NAMALWA (cell line): Measurements from ENCODE around the gene CCDC91.
"Not testable (repeated sequence)": the region's sequence is repeated elsewhere in the genome, so short reads cannot be mapped to it uniquely, and the experiment has no call there.

Experiments used
- DNase-seq: peaks from one replicate; pipeline ENCODE4 v3.0.0-alpha.2; 2015; ENCODE audit warnings: low spot score

CCDC91 gene

DNA sequence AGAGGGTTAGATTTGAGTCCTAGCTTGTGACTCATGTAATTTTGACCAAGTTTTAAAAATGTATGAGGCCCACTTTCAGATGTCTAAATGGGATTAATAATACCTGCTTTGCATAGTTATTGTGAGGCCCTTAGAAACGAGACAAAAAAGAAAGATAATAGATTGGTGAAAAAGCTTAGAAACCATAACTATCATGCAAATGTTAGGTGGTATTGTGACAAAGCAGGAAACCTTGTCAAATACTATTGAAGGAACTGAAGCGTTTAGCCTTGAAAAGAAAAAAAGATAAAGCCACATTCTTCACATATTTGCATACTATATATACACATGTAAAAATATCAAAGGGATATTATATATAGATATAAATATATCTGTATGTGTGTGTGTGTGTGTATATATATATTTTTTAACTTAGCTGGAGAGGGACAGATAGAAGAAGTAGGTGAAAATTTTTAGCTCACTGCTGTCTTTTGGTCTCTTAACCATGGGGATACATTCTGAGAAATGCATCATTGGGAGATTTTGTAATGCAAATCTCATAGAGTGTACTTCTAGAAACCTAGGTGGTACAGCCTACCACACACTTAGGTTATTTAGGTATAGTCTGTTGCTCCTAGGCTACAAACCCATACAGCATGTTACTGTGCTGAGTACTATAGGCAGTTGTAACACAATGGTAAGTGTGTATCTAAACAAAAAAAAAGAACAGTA, 270.3 kb downstream of the CCDC91 start:
- no peak for DNase-seq

DNA sequence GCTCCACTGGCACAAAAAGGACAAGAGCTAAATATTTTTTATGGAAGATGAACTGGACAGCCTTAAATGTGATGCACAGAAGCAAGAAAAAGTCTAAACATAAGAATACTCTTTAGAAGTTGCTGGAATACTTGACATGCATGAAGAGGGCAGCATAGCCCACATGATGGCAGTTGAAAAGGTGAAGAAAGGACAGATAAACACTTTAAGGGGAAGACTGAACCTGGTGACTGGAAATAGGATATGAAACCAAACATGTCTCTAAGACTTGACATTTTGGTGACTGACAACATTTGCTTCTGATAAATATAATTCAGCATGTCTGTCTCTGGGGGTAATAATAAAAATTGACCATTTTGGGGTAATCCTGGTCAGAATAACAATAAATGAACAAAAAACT, 273.1 kb downstream of the CCDC91 start:
- DNase-seq, result no peak

DNA sequence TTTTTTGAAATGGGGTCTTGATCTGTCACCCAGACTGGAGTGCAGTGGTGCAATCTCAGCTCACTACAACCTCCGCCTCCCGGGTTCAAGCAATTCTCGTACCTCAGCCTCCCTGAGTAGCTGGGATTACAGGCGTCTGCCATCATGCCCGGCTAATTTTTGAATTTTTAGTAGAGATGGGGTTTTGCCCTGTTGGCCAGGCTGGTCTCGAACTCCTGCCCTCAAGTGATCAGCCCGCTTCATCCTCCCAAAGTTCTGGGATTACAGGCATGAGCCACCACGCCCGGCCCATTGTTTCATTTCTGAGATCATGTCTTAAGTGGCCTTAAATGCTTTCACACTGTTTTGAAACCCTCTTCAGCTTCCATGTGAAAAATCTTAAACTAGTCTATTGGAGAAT, 281.5 kb downstream of the CCDC91 start:
- DNase-seq, result not testable (repeated sequence)

DNA sequence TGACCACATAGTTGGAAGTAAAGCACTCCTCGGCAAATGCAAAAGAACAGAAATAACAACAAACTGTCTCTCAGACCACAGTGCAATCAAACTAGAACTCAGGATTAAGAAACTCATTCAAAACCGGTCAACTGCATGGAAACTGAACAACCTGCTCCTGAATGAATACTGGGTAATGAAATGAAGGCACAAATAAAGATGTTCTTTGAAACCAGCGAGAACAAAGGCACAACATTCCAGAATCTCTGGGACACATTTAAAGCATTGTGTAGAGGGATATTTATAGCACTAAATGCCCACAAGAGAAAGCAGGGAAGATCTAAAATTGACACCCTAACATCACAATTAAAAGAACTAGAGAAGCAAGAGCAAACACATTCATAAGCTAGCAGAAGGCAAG, 285.9 kb downstream of the CCDC91 start:
- DNase-seq, result not testable (repeated sequence)

DNA sequence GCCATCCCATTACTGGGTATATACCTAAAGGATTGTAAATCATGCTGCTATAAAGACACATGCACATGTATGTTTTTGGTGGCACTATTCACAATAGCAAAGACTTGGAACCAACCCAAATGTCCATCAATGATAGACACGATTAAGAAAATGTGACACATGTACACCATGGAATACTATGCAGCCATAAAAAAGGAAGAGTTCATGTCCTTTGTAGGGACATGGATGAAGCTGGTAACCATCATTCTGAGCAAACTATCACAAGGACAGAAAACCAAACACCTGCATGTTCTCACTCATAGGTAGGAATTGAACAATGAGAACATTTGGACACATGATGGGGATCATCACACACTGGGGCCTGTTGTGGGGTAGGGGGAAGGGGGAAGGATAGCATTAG, 288.8 kb downstream of the CCDC91 start:
- DNase-seq, result not testable (repeated sequence)

DNA sequence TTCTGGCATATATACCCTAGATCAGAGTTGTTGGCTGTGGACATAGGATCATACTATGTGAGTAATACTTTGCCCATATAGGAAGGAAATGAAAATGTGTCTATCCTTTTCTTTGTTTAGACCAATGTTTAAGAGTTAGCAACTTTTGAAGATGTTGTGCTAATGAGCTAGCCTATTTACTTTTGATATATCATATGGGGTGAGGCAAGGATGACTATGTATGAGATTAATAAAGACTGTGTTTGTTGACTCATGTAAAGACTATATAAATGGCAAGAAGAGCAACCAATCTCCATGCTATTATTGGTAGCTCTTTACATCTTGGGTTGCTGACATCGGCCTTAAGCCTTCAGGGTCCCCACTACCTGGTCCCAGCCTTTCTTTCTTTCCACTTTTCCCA, 289.4 kb downstream of the CCDC91 start:
- DNase-seq, result no peak

DNA sequence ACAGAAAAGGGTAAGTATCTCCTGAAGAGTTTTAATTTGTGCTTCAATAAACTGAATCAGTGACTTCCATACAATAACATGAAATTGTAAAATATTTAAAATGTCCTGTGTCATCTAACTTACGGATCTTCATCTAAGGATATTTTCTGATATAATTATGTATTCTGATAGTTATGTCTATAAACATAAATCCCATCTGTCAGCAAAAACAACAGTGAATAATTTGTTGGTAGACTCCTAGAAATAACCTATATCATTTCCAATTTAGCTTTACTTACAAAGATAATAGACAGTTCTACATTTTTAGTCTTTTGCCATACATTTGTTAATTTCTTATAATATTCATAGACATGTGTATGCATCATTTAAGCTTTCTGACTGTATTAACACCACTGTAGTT, 293.9 kb downstream of the CCDC91 start:
- DNase-seq, result no peak

DNA sequence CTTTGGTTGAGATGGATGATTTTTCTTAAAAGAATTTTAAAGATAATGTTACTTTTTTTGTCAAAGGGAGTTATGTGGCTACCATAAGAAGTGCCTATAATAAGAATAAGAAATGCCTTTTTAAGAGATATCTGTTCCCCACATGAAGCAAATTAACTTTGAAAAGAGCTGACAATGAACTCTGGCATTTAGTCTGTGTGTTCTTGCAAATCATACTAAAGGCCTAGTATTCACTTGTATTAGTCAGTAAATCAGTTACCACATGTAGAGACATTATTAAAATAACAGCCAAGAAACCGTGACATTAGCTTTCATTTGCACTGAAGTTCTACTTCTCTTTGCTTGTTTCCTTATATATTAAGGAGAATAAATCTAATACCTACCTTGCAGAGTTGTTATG, 296.3 kb downstream of the CCDC91 start:
- DNase-seq, result no peak

DNA sequence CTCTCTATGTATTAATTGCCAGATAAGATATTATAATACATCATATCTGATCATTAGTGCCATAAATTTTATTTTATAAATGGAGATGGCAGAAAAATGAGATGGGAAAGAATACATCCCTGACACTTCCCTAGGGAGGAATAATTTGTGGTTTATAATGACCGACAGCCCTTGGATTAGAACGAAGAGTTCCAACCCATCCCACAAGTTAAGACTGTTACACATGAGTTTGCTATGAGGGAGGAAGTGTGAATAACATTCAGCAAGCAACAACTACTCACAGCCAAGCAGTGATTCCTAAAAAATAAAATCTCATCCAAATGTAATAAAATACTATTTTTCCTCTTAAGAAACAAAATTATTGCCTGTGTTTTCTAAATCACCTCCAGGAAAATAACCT, 299.0 kb downstream of the CCDC91 start:
- DNase-seq, result no peak

DNA sequence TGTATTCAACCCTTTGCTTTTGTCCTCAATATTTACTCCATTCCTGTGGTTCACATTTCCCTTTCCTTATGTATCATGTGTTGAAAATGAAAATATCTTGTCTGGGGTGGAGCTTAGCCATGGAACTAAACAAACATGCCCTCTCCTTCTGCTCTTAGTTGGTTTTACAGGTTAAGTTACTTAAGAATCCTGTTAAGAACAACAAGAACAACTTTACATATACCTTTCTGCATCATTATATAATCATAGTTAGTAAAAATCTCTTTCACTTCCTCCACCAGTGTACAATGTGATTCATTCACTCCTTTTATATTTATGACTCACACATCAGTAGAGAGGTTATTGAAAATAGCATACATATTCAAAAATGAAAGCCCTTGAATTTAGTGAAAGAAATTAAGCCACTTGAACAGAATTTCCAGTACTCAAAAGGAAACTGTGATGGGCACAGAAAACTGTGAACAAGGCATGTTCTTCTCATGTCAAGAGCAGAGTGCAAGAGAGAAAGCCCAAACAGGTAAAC, 307.7 kb downstream of the CCDC91 start:
- no peak for DNase-seq

DNA sequence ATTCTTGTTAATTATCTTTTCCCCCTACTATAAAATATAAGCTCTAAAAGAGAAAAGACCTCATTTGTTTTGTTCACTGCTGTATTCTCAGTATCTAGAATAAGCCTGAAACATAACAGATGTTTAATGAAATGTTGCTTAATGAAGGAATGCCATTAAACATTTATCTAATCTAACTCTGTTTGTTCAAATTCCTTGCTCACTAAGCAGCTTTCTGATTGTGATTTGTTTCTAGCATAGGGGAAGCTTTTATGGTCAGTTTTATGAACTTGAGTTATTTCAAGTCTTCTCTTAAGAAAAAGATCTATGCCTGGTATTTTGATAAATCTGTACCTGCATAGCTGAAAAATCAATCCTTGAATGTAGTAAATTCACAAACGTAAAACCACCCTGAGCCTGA, 308.6 kb downstream of the CCDC91 start:
- DNase-seq, result no peak

DNA sequence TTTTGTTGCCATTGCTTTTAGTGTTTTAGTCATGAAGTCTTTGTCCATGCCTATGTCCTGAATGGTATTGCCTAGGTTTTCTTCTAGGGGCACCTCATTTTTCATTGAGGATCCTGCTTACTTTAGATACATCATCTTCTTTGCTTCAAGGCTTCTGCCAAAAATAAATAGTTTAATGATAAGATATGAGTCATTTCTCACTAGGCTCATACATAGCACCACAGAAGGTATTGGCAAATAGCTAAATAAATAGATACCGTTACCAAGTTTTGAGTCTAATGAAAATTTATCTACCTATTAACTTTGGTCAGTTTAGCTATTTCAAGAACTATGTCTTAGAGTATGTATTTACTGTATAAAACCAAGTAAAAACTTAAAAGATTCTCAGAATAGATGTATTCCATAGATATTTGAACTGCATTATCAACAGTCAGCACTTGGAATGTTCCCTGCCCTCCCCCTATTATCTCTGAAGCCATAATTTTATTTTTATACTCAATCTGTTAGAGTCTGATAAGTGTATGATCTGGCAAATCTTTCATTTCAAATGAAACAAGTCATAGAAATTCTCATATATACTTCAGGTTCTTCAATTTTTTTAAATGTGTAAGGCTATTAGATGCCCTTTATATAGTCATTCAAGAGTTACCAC, 310.2 kb downstream of the CCDC91 start:
- no peak for DNase-seq

DNA sequence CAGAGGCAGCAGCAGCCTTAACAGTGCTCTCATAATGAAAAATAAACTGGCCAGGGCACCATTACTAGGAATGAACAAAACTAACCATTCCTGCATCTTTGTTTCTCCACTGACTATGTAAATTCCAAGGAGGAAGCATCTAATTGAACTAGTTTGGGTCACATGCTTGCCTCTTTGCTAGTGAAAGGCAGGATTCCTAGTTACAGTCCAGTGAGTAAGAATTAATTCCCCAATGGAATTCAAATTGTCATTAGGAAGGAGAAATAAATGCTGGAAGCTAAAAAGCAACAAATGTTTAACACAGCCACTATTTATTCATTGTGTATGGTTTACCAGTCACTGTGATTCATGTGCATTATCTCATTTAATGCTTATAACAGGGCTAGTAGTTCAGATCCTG, 316.0 kb downstream of the CCDC91 start:
- DNase-seq, result no peak

DNA sequence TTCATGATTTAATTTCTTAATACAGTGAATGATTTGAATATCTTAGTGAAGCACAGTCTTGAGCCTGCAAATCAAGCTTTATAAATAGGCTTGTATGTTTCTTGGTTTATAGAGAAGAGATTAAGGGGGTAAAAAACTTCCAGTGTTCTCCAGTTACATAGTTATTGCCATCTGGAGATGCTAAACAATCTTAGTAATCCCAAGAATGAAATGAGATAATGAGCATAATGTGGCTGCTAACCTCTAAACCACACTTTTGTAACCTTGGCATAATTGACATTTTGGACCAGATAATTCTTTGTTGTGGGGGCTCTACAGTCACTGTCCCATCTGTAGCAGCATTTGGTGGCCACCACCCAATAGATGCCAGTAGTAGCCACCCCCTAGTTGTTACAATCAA, 316.8 kb downstream of the CCDC91 start:
- DNase-seq, result no peak

DNA sequence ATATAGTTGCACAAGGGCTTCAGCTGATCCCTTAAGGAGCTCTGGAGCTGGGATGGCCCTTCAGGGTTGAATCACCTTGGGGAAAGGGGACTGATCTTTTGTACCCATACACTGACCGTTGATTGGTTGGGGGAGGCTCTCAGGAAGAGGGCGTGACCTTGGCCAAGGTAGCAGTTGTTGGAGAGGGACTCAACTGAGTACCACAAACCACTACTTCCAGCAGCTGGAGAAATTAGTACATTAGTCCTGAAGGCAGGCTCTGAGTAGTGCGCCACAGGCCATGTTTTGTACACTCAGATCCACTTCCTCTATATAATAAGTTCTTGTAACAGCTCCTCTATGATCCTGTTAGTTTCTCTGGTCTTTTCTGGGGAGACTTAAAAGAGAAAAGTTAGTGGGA, 317.6 kb downstream of the CCDC91 start:
- no peak for DNase-seq

DNA sequence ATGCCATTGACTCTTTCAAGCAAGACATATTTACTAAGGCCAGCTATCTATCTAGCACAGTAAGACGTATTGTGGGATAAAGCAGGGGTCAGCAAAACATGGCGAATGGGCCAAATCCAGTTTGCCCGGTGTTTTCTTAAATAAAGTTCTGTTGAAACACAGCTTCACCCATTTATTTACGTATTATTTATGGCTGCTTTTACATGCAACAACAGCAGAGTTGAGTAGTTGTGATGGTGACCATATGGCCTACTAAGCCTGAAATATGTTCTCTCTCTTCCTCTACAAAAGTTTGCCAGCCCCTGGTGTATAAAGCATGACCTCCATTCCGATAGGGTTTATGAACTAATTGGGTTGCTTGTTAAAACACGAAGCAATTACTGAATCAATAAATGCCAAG, 322.1 kb downstream of the CCDC91 start:
- DNase-seq, result no peak

DNA sequence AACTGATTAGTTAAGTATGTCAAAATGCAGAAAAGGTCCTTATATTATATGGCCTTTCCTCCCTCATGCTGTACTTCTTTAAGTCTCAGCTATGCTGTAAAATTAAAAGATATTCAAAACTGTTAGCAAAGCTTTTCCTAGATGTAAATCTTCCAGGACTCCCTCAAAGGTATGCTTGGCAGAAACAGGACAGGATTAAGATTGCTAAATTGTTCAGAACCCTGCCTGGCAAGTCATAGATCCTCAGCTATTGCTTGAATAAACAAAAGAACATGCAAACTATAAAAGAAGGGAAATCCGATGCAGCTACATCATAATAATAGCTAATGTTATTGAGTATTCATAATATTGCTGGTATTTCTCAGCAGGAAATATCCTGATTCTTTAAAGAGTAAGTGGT, 322.6 kb downstream of the CCDC91 start:
- no peak for DNase-seq

DNA sequence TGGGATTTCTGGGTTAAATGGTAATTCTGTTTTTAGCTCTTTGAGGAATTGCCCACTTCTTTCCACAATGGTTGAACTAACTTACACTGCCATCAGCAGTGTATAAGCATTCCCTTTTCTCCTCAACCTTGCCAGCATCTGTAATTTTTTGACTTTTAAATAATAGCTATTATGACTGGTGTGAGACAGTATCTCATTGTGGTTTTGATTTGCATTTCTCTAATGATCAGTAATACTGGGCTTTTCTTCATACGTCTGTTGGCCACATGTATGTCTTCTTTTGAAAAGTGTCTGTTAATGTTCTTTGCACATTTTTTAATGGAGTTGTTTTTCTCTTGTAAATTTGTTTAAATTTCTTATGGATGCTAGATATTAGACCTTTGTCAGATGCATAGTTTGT, 323.7 kb downstream of the CCDC91 start:
- DNase-seq, result no peak

DNA sequence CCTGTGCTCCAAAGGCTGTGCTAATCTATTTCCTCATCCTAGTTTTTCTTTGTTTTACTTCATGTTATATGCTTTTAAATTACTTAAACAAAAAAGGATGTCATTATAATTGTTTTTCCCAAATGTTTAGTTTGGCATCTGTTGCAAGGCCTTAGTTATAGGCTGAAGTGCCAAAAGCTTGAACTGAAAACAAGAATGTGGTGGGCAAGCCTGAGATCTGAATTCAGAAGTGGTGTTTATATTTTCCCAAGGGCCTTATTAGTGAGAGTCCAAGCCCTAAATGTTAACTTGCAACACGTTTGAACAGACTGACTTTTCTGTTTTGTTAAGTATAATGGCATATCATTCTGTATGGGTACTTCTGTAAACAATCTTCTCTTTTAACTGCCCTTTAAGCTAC, 326.8 kb downstream of the CCDC91 start:
- DNase-seq, result no peak

DNA sequence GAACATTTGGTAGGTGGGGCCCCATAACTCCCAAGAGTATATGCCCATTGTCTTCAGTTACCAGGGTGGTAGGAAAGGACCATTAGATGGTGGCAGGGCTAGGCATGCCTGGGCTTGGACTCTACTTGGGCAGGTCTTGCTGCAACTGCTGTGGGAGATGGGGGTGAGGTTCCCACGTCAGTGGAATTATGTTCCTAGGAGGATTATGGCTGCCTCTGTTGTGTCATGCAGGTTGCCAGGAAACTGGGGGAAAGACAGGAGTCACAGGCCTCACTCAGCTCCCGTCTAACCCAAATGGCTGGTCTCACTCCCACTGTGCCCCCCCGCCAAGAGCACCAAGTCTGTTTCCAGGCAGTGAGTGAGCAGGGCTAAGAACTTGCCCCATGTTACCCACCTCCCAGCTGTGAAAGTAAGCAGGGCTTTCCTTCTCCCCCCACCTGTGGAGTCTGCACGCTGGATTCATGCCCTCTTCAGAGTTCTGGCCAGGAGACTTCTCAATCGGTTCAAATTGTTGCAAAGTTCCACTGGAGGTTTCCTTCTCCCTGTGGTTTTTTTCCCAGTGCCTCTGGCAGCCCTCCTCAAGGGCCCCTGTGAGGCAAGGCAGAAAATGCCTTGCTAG, 337.5 kb downstream of the CCDC91 start:
- no peak for DNase-seq

DNA sequence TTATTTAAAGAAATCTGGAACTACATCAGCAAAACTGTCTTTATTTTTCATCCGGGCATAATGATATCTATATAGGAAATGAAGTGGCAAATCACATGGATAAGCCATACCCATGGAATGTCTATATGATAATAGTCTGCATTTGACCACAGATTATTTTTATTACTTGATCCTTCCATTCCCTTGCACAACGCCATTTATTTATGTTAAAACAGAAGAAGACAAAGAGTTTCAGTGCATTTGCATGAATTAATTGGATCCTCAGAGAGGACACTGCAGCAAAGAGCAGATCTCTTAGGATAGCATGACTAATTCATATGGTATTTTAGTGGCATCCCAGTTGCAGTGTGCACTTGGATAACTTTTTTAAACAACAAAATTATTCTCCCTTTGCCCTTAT, 345.0 kb downstream of the CCDC91 start:
- DNase-seq, result no peak

DNA sequence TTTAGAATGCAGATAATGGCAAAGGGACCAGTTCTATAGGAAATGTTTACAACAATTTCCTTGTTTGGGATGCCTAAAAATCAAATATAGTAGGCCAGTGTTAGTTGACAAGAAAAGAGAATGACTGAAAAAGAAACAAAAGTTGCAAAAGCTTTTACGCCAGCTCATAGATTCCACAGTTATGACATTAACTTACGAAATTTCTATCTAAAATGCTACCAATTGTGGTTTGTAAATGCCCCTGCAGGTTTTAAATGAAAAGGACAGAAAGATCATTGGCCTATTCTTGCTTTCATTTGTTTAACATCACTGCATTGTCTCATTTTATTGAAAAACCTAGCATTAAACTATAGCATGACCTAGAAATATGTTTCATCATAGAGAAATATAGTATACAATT, 345.8 kb downstream of the CCDC91 start:
- no peak for DNase-seq

DNA sequence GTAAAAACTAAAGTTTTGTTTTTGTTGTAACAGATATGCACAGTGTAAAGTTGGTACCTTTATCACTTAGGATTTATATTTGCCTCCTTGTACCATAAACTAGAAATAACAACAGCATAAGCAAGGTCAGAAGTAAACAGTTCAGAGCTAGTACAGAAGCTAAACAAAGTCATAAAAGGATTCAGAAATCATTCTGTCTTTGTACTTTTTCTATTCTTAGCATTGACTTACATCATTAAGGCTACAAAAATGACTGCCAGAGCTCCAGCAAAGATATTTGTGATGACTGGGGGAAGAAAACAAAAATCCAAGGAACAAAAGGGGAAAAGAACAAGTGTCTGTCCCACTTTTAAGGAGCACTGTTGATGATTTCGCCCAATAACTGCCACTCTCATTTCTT, 347.2 kb downstream of the CCDC91 start:
- no peak for DNase-seq
